Prostate gland (tissue), 2 donors: ENCODE data around the gene CRY1.

ENCODE experiments used
- CTCF ChIP-seq, 4 experiments: fragments of 200-600 bp in 2 of 4; fragments of 450-650 bp in 2 of 4; sonication (generic) in 2 of 4; IDR thresholded peaks; 1 replicate in 3 of 4; 2 replicates in 1 of 4; pipeline ENCODE4 v1.5.1; 2016 to 2019; ENCODE audit warnings: antibody characterized with exemption in 4 of 4, mild to moderate bottlenecking in 2 of 4, moderate library complexity in 2 of 4
- POLR2A ChIP-seq: fragments of 450-650 bp; IDR thresholded peaks from one replicate; pipeline ENCODE4 v1.6.1; 2016; ENCODE audit warnings: antibody characterized with exemption, mild to moderate bottlenecking

GRCh38 chr12:106955377-106956047 is 137.8 kb downstream of the CRY1 start, which contains the start of gene TMEM263:
- peak; percentile 92 for TF ChIP-seq POLR2A
- peak in 2 of 4 experiments; percentile 16 to 19 for TF ChIP-seq CTCF (IDR thresholded peaks at IDR 0.05)
